SHP77 (cell line): ENCODE measurements around the gene SEPTIN10.
"Not testable (repeated sequence)": the region's sequence is repeated elsewhere in the genome, so short reads cannot be mapped to it uniquely, and the experiment has no call there.

Experiments used
- DNase-seq, 2 experiments: peaks; one replicate each; lab custom pipeline; 2025; lab: John Stamatoyannopoulos, UW

Gene SEPTIN10

DNA sequence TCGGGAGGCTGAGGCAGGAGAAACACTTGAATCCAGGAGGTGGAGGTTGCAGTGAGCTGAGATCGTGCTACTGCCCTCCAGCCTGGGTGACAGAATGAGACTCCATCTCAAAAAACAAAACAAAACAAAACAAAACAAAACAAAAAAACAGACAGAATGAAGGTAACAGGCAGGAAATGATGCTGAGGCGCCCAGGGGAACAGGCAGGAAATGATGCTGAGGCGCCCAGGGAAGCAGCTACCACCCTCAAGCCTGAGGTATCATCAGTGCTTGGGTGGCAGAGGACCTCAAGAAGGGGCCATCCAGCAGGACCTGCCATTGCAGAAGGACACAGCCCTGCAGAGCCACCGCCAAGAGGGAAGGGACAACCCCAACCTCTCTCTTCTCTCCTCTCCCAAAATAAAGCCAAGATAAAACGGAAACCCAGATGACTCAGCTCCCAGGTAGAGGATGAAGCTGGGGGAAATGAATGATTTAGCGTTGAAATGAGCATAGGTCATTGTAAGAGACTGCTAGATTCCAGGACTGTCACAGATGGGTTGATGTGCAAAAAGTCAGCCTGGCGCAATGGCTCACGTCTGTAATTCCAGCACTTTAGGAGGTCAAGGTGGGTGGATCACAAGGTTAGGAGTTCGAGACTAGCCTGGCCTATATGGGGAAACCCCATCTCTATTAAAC, 19.7 kb upstream of the SEPTIN10 start:
- DNase-seq = no peak

DNA sequence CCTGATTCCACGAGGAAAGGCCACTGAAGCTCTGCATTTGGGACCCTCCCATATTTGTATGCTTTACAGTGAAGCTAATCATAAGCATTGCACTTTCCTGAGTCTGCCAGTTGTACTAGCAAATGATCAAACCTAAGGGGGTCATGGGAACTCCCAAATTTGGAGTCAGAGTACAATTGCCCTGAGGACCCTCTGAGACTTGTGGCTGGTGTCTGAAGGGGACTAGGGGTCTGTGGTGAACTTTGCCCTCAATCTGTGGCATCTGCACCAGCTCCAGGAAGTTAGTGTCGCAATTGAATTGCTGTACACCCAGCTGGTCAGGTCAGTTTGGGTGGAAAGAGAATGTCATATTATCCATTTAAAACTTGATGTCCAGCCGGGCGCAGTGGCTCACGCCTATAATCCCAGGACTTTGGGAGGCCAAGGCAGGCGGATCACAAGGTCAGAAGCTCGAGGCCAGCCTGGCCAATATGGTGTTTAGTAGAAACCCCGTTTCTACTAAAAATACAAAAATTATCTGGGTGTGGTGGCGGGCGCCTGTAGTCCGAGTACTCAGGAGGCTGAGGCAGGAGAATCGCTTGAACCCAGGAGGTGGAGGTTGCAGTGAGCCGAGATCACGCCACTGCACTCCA, 18.5 kb upstream of the SEPTIN10 start:
- DNase-seq = no peak

GRCh38 chr2:109631741-109632140, 18.0 kb upstream of the SEPTIN10 start:
- DNase-seq = no peak

DNA sequence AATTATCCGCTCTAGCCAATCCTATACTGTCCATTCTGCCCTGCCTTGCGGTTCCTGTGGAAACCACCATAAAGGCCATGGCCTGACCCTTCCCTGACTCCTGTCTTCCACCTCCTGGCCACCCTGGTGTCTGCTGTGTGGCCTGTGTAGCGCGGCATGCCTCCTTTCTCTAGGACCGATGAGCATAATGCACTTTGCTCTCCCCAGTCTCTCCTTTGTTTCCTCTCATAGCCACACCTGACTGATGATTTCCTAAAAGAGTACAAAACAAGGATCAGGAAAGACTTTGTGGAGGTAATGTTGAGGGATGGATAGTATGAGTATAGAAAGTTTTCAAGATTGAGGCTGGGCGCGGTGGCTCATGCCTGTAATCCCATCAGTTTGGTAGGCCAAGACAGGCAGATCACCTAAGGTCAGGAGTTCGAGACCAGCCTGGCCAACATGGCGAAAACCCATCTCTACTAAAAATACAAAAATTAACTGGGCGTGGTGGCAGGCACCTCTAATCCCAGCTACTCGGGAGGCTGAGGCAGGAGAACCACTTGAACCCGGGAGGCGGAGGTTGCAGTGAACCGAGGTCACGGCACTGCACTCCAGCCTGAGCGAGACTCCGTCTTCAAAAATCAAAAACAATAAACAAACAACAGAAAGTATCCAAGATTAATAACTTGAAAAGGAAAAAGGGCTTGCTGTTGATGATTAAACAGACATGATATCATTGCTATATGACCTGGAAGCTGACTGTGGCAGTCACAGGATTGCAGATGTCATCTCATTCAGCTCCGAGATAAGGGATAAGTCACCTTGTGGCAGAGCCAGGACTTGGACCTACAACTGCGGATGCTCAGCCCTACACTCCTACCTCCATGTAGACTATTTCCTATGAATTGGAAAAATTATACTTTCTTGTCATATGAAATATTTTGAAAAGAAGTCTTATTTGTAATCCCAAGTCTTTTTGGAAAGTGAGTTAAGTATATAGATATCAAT, 17.0 kb upstream of the SEPTIN10 start:
- DNase-seq = no peak

DNA sequence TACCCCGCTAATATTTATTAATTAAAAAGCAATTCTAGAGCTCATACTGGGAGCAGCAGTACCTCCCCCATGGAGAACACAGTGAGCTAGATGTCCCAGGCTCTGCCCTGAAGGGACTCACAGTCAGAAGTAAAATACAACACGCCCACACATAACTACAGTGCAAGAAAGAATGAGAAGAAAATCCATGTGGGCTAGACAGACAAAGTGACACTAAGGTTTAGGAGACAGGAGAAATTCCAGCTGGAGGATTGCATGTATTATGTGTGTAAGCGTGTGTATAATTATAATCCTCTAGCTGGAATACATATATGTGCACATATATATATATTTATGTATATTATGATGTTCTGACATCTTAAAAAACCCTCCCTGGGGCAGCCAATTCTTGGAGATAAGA, 16.1 kb upstream of the SEPTIN10 start:
- DNase-seq = no peak

DNA sequence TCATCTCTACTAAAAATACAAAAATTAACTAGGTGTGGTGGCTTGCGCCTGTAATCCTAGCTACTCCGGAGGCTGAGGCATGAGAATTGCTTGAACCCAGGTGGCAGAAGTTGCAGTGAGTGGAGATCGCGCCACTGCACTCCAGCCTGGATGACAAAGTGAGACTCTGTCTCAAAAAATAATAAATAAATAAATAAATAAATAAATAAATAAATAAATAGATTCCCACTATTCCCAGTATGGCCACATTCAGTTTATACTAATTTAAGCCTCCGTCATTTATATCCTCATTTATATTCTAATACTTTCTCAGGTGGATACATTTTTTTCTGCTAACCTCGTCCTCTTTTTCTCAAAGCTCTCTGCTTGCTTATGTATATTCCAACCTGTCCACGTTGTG, 14.6 kb upstream of the SEPTIN10 start:
- not testable (repeated sequence) for DNase-seq

DNA sequence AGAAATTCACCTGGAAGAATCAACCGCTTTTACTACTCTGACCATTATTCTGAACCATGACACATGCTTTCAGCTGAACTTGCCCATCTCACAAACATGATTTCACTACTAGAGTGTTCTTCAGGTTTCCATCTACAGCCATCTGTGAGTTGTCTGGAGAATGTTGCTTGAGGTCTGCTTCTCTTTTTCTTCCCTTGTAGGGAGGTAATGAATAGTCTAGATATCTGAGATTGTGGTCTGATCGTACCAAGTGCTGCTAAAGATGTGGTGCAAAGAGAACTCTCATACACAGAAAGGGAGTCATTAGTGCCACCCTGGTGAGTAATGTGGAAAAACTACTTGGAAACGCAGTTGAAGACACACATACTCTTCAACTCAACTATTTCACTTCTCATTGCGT, 10.6 kb upstream of the SEPTIN10 start:
- no peak for DNase-seq

GRCh38 chr2:109623923-109624322, 10.2 kb upstream of the SEPTIN10 start:
- DNase-seq = no peak

DNA sequence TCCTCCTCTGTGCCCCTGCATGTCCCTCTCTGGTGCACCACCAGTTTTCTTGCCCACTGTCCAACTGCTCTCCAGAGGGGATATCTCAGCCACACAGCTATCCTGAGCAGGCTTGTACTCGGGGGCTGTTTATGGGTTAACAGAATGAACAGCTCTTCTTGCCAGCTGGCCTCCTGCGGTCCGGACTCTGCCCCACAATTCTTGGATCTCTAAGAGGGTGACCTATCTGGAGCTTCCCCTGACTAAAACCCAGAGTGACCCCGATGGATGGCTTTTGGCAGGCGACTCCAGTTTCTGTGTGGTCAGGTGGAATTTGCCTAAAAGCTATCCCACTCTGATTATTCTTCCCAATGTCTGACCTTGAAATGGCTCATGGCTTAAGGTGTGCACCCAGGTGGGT, 9.5 kb upstream of the SEPTIN10 start:
- DNase-seq = no peak

DNA sequence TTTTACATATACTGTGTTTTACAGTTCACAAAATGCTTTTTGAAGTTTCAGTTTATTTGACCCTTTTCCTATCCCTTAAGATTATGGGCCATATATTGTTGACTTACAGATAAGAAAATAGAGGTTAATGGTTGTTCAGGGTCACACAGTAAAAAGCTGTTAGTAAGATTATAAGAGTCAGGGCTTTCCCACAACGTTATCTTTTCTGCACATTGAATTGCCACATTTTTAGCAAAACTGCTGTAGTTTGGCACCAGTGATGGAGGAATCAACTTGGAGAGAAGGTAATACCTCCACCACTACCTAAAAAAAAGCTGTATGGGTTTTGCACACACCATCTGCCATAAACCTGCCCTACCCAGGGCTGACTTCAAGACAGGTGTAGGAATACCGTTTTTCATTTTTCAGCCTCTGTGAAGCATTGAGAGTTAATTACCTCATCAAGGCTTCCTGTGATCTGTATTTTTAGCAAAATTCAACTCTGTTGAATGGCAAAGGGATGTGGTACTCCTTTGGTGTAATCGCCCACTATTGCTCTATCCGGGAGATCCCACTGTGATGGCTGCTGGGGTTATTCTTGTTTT, 5.4 kb upstream of the SEPTIN10 start:
- DNase-seq = no peak

DNA sequence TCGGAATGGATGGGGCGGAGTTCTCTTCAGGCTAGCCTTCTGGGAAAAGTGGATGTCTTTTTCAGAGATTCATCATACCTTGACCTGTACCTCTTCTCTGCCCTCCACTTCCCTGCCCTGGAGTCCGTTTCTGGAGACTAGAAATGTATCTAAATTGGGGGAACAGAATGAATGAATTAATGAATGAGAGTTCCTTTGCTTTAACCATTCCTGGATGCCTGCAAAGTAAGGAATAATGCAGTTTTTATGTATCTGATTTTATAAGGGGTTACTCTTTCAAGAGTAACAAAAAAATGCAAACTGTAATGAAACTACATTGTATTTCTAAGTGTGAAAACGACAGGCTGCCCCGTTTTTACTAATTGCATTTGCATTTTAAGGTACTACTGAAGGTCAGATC, 2.4 kb upstream of the SEPTIN10 start:
- no peak for DNase-seq

DNA sequence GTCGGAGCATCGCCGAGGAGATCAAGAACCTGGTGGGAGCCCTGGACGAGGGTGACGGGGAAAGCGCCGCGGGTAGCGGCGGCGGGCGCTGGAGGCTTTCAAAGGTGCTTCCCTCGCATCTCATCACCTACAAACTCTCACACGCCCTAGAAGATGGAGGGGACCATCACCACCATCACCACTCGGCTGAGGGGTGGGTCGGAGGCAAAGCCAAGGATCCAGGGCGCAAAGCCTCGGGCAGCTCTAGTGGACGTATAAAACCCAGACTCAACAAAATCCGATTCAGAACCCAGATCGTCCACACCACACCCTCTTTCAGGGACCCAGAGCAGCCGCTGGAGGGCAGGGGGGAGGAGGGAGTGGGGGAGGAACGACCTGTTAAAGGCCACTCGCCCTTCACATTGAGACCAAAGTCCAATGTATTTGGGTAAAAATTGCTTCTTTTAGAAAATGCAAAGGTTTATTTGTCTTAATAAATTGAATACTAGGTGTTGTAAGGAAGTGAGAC, 1.9 kb upstream of the SEPTIN10 start:
- DNase-seq = no peak

GRCh38 chr2:109614715-109615636, 1.2 kb upstream of the SEPTIN10 start:
- DNase-seq = peak in 1 of 2 experiments; percentile 13

- peak in 1 of 2 experiments; percentile 39 for DNase-seq
Observed at GRCh38 chr2:109613081-109613921, 465 bp downstream of the SEPTIN10 start.

DNA sequence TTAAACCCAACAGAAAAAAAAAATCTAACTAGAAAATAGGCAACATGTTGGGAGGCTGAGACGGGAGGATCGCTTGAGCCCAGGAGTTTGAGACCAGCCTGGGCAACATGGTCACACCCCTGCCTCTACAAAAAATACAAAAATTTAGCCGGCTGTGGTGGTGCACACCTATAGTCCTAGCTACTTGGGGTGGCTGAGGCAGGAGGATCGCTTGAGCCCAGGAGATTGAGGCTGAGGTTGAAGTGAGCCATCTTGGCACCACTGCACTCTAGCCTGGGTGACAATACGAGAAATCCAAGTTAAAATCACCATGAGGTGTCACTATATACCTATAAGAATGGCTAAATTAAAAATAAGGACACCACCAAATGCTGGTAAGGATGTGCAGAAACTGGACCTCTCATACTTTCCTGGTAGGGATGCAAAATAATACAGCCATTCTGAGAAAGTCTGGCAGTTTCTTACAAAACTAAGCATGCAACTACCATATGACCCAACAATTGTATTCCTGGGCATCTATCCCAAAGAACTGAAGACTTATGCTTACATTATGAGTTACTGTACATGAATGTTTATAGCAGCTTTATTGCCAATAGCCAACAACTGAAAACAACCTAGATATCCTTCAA, 2.2 kb downstream of the SEPTIN10 start:
- DNase-seq = no peak

- DNase-seq = no peak
Observed at GRCh38 chr2:109609352-109610024, 4.3 kb downstream of the SEPTIN10 start.

- DNase-seq = no peak
Observed at GRCh38 chr2:109607766-109608165, 6.0 kb downstream of the SEPTIN10 start.

- DNase-seq = no peak
Observed at GRCh38 chr2:109604597-109604996, 9.2 kb downstream of the SEPTIN10 start.

- no peak for DNase-seq
Observed at GRCh38 chr2:109602617-109603188, 11.1 kb downstream of the SEPTIN10 start.
